Measurements from ENCODE around the gene UPK3B.
"Not testable (repeated sequence)": the region's sequence is repeated elsewhere in the genome, so short reads cannot be mapped to it uniquely, and the experiment has no call there.

DNA sequence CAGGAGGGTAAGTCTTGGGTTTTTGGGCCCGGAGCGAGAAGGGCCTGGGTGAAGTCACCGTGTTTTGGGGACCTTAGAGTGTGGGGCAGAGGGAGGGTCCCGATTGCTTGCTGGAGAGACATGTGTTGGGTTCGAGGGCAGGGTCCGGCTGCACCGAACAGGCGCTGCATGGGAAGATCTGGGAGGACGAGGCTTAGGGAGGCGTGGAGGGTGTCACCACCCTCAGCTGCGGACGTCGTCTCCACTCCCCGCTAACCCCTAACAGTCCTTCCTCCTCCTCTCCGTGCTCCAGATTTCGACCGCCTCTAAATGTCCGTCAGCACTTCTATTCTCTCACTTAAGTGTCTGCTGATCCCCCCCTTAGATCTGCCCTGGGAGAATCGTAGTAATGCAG is 39.5 kb downstream of the UPK3B start:
- TF ChIP-seq, protein P1, sequence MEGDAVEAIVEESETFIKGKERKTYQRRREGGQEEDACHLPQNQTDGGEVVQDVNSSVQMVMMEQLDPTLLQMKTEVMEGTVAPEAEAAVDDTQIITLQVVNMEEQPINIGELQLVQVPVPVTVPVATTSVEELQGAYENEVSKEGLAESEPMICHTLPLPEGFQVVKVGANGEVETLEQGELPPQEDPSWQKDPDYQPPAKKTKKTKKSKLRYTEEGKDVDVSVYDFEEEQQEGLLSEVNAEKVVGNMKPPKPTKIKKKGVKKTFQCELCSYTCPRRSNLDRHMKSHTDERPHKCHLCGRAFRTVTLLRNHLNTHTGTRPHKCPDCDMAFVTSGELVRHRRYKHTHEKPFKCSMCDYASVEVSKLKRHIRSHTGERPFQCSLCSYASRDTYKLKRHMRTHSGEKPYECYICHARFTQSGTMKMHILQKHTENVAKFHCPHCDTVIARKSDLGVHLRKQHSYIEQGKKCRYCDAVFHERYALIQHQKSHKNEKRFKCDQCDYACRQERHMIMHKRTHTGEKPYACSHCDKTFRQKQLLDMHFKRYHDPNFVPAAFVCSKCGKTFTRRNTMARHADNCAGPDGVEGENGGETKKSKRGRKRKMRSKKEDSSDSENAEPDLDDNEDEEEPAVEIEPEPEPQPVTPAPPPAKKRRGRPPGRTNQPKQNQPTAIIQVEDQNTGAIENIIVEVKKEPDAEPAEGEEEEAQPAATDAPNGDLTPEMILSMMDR (IDR thresholded peaks at IDR 0.05; ENCODE audit: extremely low read depth in 1 of 2, insufficient read depth in 1 of 2, low read depth in 1 of 2, low read length in 2 of 2), result not testable (repeated sequence)
- TF ChIP-seq, protein P2, sequence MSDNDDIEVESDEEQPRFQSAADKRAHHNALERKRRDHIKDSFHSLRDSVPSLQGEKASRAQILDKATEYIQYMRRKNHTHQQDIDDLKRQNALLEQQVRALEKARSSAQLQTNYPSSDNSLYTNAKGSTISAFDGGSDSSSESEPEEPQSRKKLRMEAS (IDR thresholded peaks at IDR 0.05; ENCODE audit: insufficient read depth, insufficient read length), result not testable (repeated sequence)
- TF ChIP-seq EZH2 (IDR thresholded peaks at IDR 0.05; ENCODE audit: borderline replicate concordance, low read depth, low read length, severe bottlenecking), result not testable (repeated sequence)
